ENCODE results near the gene TLR9.
"Not testable (repeated sequence)": the region's sequence is repeated elsewhere in the genome, so short reads cannot be mapped to it uniquely, and the experiment has no call there.

Gene TLR9, protein sequence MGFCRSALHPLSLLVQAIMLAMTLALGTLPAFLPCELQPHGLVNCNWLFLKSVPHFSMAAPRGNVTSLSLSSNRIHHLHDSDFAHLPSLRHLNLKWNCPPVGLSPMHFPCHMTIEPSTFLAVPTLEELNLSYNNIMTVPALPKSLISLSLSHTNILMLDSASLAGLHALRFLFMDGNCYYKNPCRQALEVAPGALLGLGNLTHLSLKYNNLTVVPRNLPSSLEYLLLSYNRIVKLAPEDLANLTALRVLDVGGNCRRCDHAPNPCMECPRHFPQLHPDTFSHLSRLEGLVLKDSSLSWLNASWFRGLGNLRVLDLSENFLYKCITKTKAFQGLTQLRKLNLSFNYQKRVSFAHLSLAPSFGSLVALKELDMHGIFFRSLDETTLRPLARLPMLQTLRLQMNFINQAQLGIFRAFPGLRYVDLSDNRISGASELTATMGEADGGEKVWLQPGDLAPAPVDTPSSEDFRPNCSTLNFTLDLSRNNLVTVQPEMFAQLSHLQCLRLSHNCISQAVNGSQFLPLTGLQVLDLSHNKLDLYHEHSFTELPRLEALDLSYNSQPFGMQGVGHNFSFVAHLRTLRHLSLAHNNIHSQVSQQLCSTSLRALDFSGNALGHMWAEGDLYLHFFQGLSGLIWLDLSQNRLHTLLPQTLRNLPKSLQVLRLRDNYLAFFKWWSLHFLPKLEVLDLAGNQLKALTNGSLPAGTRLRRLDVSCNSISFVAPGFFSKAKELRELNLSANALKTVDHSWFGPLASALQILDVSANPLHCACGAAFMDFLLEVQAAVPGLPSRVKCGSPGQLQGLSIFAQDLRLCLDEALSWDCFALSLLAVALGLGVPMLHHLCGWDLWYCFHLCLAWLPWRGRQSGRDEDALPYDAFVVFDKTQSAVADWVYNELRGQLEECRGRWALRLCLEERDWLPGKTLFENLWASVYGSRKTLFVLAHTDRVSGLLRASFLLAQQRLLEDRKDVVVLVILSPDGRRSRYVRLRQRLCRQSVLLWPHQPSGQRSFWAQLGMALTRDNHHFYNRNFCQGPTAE

DNA sequence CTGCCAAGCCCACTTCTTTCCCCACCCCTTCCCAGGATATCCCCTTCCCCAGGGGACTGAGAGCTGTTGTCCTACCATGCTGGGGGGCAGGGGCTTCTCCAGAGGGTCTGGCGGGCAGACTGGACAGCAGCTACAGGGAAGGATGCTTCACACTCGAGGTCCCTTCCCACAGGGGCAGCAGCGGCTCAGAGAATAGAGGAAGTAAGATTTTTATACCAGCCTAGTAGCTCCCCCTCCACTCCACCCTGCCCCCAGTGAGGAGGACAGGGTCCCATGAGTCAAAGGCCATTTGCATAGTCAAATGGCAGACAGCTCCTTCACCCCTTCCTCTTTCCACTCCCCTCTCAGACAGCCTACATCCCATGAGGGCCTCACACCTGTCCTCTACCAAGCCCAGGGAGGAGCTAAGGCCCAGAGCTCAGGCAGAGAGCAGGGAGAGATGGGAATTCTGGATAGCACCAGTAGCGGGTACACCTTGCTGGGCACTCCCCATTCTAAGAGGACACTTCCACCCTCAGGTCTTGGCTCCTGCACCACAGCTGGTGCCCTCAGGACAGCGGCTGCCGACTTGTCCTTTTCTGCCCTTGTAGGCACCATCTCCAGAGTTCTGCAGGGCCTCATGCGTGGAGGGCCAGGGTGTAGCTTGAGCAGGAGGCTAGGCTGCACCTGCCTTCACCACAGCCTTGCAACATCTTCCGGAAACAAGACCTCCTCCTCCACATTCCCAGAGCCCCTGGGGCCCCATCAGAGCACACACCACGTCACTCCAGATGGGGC lies at the start of gene TLR9:
Gene TLR9, minus strand, starts transcription at position 194 of the 777 bp plus-strand sequence. Its CDS starts 116 bp downstream, at position 78.
- TF ChIP-seq, protein P1, sequence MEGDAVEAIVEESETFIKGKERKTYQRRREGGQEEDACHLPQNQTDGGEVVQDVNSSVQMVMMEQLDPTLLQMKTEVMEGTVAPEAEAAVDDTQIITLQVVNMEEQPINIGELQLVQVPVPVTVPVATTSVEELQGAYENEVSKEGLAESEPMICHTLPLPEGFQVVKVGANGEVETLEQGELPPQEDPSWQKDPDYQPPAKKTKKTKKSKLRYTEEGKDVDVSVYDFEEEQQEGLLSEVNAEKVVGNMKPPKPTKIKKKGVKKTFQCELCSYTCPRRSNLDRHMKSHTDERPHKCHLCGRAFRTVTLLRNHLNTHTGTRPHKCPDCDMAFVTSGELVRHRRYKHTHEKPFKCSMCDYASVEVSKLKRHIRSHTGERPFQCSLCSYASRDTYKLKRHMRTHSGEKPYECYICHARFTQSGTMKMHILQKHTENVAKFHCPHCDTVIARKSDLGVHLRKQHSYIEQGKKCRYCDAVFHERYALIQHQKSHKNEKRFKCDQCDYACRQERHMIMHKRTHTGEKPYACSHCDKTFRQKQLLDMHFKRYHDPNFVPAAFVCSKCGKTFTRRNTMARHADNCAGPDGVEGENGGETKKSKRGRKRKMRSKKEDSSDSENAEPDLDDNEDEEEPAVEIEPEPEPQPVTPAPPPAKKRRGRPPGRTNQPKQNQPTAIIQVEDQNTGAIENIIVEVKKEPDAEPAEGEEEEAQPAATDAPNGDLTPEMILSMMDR (IDR thresholded peaks at IDR 0.05; ENCODE audit: insufficient read depth, low read depth, low read length, missing control alignments) = no peak
- H3K4me3 ChIP-seq (ENCODE audit: low read depth, low read length) = peak within 1 kb of the TSS; percentile 32; the same call in 1 of the 2 replicates
- peak; percentile 77 for DNase-seq (ENCODE audit: low read depth)

DNA sequence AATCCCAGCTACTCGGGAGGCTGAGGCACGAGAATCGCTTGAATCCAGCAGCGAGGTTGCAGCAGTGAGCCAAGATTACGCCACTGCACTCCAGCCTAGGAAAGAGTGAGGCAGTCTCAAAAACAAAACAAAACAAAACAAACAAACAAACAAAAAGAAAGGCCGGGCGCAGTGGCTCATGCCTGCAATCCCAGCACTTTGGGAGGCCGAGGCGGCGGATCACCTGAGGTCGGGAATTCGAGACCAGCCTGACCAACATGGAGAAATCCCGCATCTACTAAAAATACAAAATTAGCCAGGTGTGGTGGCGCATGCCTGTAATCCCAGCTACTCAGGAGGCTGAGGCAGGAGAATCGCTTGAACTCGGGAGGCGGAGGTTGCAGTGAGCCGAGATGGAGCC lies 49.3 kb upstream of the TLR9 start:
- not testable (repeated sequence) for H3K4me3 ChIP-seq (ENCODE audit: low read depth, low read length); DNase-seq (ENCODE audit: low read depth)

DNA sequence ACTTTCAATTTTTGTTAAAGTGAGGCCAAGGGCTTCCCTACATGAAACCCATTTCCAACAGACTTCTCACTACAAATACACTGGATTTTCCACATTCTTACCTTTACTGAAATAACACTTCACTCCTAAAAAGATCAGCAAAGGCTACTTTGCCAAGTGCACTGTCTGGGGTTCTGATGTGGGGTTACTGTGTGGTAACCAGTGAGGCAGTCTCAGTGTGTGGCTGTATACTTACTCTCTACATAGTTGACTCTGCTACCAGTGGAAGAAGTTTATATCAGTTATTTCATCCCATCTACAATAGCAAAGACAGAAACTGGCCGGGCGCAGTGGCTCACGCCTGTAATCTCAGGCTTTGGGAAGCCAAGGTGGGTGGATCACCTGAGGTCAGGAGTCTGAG lies 47.4 kb upstream of the TLR9 start:
- TF ChIP-seq, protein P1 (IDR thresholded peaks at IDR 0.05; ENCODE audit: insufficient read depth, low read depth, low read length, missing control alignments) = no peak
- DNase-seq (ENCODE audit: low read depth) = no peak
- H3K4me3 ChIP-seq (ENCODE audit: low read depth, low read length) = no peak overlapping the region

DNA sequence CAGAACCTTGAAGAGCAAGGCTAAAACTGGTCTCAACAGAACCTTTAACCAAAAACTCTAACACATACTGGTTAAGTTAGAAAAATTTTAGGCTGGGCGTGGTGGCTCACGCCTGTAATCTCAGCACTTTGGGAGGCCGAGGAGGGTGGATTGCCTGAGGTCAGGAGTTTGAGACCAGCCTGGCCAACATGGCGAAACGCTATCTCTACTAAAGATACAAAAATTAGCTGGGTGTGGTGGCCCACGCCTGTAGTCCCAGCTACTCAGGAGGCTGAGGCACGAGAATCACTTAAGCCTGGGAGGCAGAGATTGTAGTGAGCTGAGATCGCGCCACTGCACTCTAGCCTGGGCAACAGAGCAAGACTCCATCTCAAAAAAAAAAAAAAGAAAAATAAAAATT lies 46.7 kb upstream of the TLR9 start:
- DNase-seq (ENCODE audit: low read depth); H3K4me3 ChIP-seq (ENCODE audit: low read depth, low read length): not testable (repeated sequence)

DNA sequence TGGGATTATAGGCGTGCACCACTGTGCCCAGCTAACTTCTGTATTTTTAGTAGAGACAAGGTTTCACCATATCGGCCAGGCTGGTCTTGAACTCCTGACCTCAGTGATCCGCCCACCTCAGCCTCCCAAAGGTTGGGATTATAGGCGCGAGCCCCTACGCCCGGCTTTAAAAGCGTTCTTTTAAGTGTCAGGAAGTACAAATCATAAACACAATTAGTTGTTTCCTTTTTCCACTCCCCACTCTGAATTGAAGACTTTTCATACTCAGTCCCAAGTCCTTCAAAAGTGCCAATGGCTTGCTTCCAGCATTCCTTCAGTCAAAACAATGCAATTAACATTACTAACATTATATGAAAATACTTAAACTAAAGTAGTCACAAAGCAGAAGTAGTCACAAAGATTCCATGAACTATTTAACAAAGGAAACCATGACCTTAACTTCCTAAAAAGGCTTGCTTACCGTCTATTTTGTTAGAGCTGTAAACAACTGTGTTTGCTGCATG lies 44.9 kb upstream of the TLR9 start:
- no peak overlapping the region for H3K4me3 ChIP-seq (ENCODE audit: low read depth, low read length)
- DNase-seq (ENCODE audit: low read depth) = no peak
- TF ChIP-seq, protein P1 (IDR thresholded peaks at IDR 0.05; ENCODE audit: insufficient read depth, low read depth, low read length, missing control alignments) = no peak

DNA sequence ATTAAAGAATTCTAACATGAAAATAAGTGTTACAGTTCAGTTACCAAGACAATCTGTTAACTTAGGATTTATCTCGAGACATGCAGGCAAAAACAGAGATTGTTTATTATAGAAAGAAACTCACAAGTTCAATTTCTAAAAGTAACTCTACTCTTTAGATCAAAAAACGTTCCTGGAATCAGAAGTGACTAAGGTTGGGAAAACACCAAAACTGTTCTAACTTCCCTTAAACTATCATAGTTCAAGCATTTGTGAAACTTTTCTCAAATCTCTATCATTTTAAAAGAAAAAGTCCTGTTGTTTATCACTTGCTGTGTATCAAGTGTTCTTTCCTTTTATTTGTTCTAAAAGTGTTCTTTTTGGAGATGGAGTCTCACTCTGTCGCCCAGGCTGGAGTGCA lies 44.3 kb upstream of the TLR9 start:
- TF ChIP-seq, protein P1 (IDR thresholded peaks at IDR 0.05; ENCODE audit: insufficient read depth, low read depth, low read length, missing control alignments) = no peak
- H3K4me3 ChIP-seq (ENCODE audit: low read depth, low read length) = no peak overlapping the region
- DNase-seq (ENCODE audit: low read depth) = no peak

DNA sequence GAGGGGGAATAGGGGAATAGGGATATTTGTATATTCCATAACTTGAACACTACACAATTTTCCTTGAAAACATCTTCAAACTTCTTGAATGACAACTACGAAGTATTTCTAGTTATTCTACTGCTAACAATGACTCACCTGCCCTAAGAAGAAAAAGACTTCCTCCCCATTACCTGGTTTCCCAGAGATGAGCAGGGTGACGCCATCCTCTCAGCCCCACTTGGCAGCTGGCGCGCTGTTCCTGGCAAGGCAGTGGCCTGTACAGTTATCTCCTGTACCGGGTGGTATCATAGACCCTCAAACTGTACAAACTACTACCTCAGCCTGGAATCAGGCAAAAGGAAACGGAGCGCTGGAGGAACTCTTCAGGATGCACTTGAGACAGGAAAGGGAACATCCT lies 42.6 kb upstream of the TLR9 start:
- H3K4me3 ChIP-seq (ENCODE audit: low read depth, low read length) = no peak overlapping the region
- DNase-seq (ENCODE audit: low read depth) = no peak
- TF ChIP-seq, protein P1 (IDR thresholded peaks at IDR 0.05; ENCODE audit: insufficient read depth, low read depth, low read length, missing control alignments) = no peak
